Liver (tissue), 9 donors: Measurements from ENCODE around the gene PCDHGB3. TPM values are rescaled to one million over a fixed set of nuclear protein-coding genes. Genes with fewer than 3 reads are reported as not detected.

ENCODE experiments used
- DNase-seq: peaks from one replicate; pipeline ENCODE4 v3.0.0-alpha.2; 2017; ENCODE audit warnings: low spot score
- H3K27ac ChIP-seq, 2 donors: one replicate each; pipeline ENCODE4 v1.7.0; 2013; ENCODE audit warnings: inconsistent platforms in 2 of 2, low read length in 2 of 2, control low read depth in 1 of 2, low read depth in 1 of 2, mild to moderate bottlenecking in 1 of 2
- H3K27me3 ChIP-seq, 4 donors: one replicate each; pipeline versions ENCODE4 v1.6.1 to v1.7.0; 2013; ENCODE audit warnings: low read length in 3 of 4, inconsistent platforms in 1 of 4, mild to moderate bottlenecking in 1 of 4, moderate library complexity in 1 of 4; ENCODE audit not compliant: control insufficient read depth in 4 of 4, insufficient read depth in 4 of 4
- H3K36me3 ChIP-seq, 4 donors: one replicate each; pipeline versions ENCODE4 v1.6.1 to v1.7.0; 2013; ENCODE audit warnings: low read length in 3 of 4, mild to moderate bottlenecking in 3 of 4, low read depth in 1 of 4, moderate library complexity in 1 of 4; ENCODE audit not compliant: control insufficient read depth in 4 of 4, insufficient read depth in 3 of 4
- H3K4me1 ChIP-seq, 4 donors: one replicate each; pipeline versions ENCODE4 v1.6.1 to v1.7.0; 2013; ENCODE audit warnings: low read length in 3 of 4, mild to moderate bottlenecking in 3 of 4, moderate library complexity in 1 of 4; ENCODE audit not compliant: control insufficient read depth in 4 of 4, insufficient read depth in 4 of 4
- H3K4me3 ChIP-seq, 3 donors: one replicate each; pipeline versions ENCODE4 v1.6.1 to v1.7.0; 2013; ENCODE audit warnings: low read length in 3 of 3, control low read depth in 1 of 3, low read depth in 1 of 3, mild to moderate bottlenecking in 1 of 3
- H3K9ac ChIP-seq, 2 donors: one replicate each; pipeline ENCODE4 v1.7.0; 2013; ENCODE audit warnings: low read length in 2 of 2, mild to moderate bottlenecking in 2 of 2, moderate library complexity in 2 of 2, control low read depth in 1 of 2, low read depth in 1 of 2
- H3K9me3 ChIP-seq, 4 donors: one replicate each; pipeline versions ENCODE4 v1.6.1 to v1.7.0; 2013; ENCODE audit warnings: low read length in 3 of 4; ENCODE audit not compliant: control insufficient read depth in 4 of 4
- ATF3 ChIP-seq: IDR thresholded peaks from 2 replicates; pipeline ENCODE4 v1.6.1; 2016; ENCODE audit warnings: antibody characterized with exemption
- CTCF ChIP-seq: fragments of 150-350 bp; IDR thresholded peaks from 2 replicates; pipeline ENCODE4 v1.5.1; 2017; ENCODE audit warnings: improper control_type of control experiment, low read depth, low read length; ENCODE audit not compliant: missing input control
- EGR1 ChIP-seq, 2 donors: IDR thresholded peaks; 2 replicates each; pipeline ENCODE4 v1.6.1; 2016 to 2018; ENCODE audit warnings: antibody characterized with exemption in 2 of 2, low read depth in 2 of 2
- FOXA1 ChIP-seq: IDR thresholded peaks from 2 replicates; pipeline ENCODE4 v1.6.1; 2016; ENCODE audit warnings: antibody characterized with exemption
- FOXA2 ChIP-seq: IDR thresholded peaks from 2 replicates; pipeline ENCODE4 v1.6.1; 2016; ENCODE audit warnings: antibody characterized with exemption
- GABPA ChIP-seq, 2 donors: IDR thresholded peaks in 1 of 2; conservative IDR thresholded peaks in 1 of 2; 2 replicates each; pipeline ENCODE4 v1.6.1; 2016; ENCODE audit warnings: antibody characterized with exemption in 2 of 2, mild to moderate bottlenecking in 1 of 2, moderate library complexity in 1 of 2
- HNF4A ChIP-seq, 2 donors: conservative IDR thresholded peaks; 2 replicates each; pipeline ENCODE4 v1.6.1; 2016; ENCODE audit warnings: antibody characterized with exemption in 2 of 2, mild to moderate bottlenecking in 2 of 2
- JUND ChIP-seq, 2 donors: IDR thresholded peaks; 2 replicates each; pipeline ENCODE4 v1.6.1; 2016; ENCODE audit warnings: antibody characterized with exemption in 2 of 2
- MAX ChIP-seq: IDR thresholded peaks from 2 replicates; pipeline ENCODE4 v1.6.1; 2016; ENCODE audit warnings: antibody characterized with exemption
- NR2F2 ChIP-seq: IDR thresholded peaks from 2 replicates; pipeline ENCODE4 v1.6.1; 2016; ENCODE audit warnings: antibody characterized with exemption
- RAD21 ChIP-seq, 2 donors: IDR thresholded peaks; 2 replicates each; pipeline ENCODE4 v1.6.1; 2016; ENCODE audit warnings: antibody characterized with exemption in 2 of 2, mild to moderate bottlenecking in 2 of 2
- REST ChIP-seq: IDR thresholded peaks from 2 replicates; pipeline ENCODE4 v1.6.1; 2016; ENCODE audit warnings: antibody characterized with exemption, mild to moderate bottlenecking
- TAF1 ChIP-seq: conservative IDR thresholded peaks from 2 replicates; pipeline ENCODE4 v1.6.1; 2016; ENCODE audit warnings: antibody characterized with exemption, mild to moderate bottlenecking
- ZBTB33 ChIP-seq: IDR thresholded peaks from 2 replicates; pipeline ENCODE4 v1.6.1; 2016; ENCODE audit warnings: antibody characterized with exemption
- WGBS: extraction: QIAGEN DNeasy Blood & Tissue Kit; methylation state at CpG from one replicate; pipeline ENCODE4 v1.1.7; 2013; 5-methylcytosine and 5-hydroxymethylcytosine counted together
- polyA plus RNA-seq, 2 donors: library from polyadenylated mRNA; stranded (reverse) in 1 of 2; unstranded in 1 of 2; fragments of 200-250 nt in 1 of 2; fragments of >200 nt in 1 of 2; fragmentation: Nextera tagmentation in 1 of 2; extraction: Ambion mirVana in 1 of 2; gene quantifications; one replicate each; pipeline versions ENCODE4 v1.2.1 to v1.2.3, GENCODE V29; 2013 to 2015
- total RNA-seq, 2 donors: library from RNA; depleted of rRNA; stranded (reverse); fragments of >200 nt; gene quantifications; one replicate each; pipeline ENCODE4 v1.2.3, GENCODE V29; 2014
- donor health status: healthy.
- donor health status: healthy.
- donor health status: healthy.
- donor health status: healthy.
- donor health status: healthy.

Gene PCDHGB3
- total RNA-seq: 1 to 10 TPM in 1 of 2 donors, under 1 TPM in 1; 0.37 to 1.2 TPM
- polyA plus RNA-seq: under 1 TPM in 1 of 2 donors, not detected in 1; 0.07 TPM

- Histone ChIP-seq H3K27me3 (peaks cover 0 to 5% (median 1%) of the 10 kb centered on the region in 4 donors), H3K4me1 (no peaks in the 10 kb centered on the region), H3K4me3 (peak within 1 kb of the TSS; percentile 6 to 62 (median 61)), H3K36me3 (no peaks in the 10 kb centered on the region), H3K27ac (no peak within 1 kb of the TSS), H3K9ac (no peak within 1 kb of the TSS), H3K9me3 (peaks cover 44 to 78% (median 57%) of the 10 kb centered on the region in 4 donors)
- no peak for TF ChIP-seq FOXA2
- TF ChIP-seq MAX: no peak
- TF ChIP-seq RAD21 (IDR thresholded peaks at IDR 0.05): peak; percentile 50 to 60
- no peak for TF ChIP-seq ATF3
- no peak for TF ChIP-seq JUND (IDR thresholded peaks at IDR 0.05)
- no peak for TF ChIP-seq FOXA1
- TF ChIP-seq TAF1: no peak
- TF ChIP-seq CTCF: peak; percentile 16
- no peak for TF ChIP-seq GABPA (IDR thresholded peaks at IDR 0.05 in 1 of 2, conservative IDR thresholded peaks at IDR 0.05 in 1 of 2)
- no peak for TF ChIP-seq EGR1 (IDR thresholded peaks at IDR 0.05; ENCODE audit: low read depth in 2 of 2)
- no peak for TF ChIP-seq HNF4A (conservative IDR thresholded peaks at IDR 0.05)
- DNase-seq: no peak
- WGBS: 15% methylated on average over 32 of the region's 32 CpGs
Observed at GRCh38 chr5:141369994-141370848, at the start of gene PCDHGB3. TSS of gene PCDHGB3 (plus strand) at chr5:141370242. CDS start at chr5:141370395, 153 bp downstream.

- H3K9ac ChIP-seq: no peak overlapping the region
- no peak for TF ChIP-seq RAD21 (IDR thresholded peaks at IDR 0.05)
- TF ChIP-seq ZBTB33: no peak
- no peak for TF ChIP-seq ATF3
- TF ChIP-seq EGR1 (IDR thresholded peaks at IDR 0.05; ENCODE audit: low read depth in 2 of 2): no peak
- no peak for TF ChIP-seq MAX
- TF ChIP-seq REST: no peak
- TF ChIP-seq NR2F2: no peak
- TF ChIP-seq JUND (IDR thresholded peaks at IDR 0.05): no peak
- no peak for TF ChIP-seq GABPA (IDR thresholded peaks at IDR 0.05 in 1 of 2, conservative IDR thresholded peaks at IDR 0.05 in 1 of 2)
- no peak for TF ChIP-seq FOXA1
- H3K4me3 ChIP-seq: no peak overlapping the region
- peaks cover 27 to 53% (median 39%) of the 10 kb centered on the region in 4 donors for H3K9me3 ChIP-seq
- DNase-seq: no peak
- H3K27me3 ChIP-seq: no peaks in the 10 kb centered on the region
- peaks cover 0 to 17% (median 4%) of the 10 kb centered on the region in 4 donors for H3K4me1 ChIP-seq
- H3K36me3 ChIP-seq: peaks cover 0 to 23% (median 16%) of the 10 kb centered on the region in 4 donors
- H3K27ac ChIP-seq: no peak overlapping the region
- 93% methylated on average over 3 of the region's 3 CpGs for WGBS
Observed at GRCh38 chr5:141322261-141322660, 47.8 kb upstream of the PCDHGB3 start.
